HG02610 (cell line): ENCODE data around the gene SLC19A2.

ENCODE experiments used
- ATAC-seq: cut with Tn5 transposase; IDR thresholded peaks from one replicate; pipeline ENCODE4 v1.9.1; 2021; ENCODE audit warnings: mild to moderate bottlenecking, moderate library complexity; ENCODE audit not compliant: unreplicated experiment

The SLC19A2 gene

DNA sequence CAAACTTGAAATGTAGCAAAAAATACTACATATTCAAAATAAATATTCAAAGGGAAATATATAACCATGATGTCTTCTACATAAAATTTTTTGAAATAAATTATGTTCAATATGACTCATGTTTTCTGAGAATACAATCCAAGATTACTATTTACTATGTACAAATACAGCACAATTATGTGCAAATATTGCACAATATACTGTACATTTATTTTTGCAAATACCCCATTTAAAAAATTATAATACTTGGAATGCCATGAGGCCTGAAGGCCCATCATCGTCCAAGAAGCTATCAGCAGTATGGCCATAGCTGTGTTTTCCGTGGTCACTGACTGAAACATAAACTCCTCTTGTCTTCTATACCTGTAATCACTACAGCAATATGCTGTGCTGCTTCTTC is 70.8 kb downstream of the SLC19A2 start:
- no peak for ATAC-seq
